Measurements from ENCODE around the gene PPP2R5C. TPM values are rescaled to one million over a fixed set of nuclear protein-coding genes. Genes with fewer than 3 reads are reported as not detected.

The PPP2R5C gene
- total and polyA plus RNA-seq, 2 of the 4 experiments (the other 2 are of a cell fraction): 65.9 to 78.7 TPM

DNA sequence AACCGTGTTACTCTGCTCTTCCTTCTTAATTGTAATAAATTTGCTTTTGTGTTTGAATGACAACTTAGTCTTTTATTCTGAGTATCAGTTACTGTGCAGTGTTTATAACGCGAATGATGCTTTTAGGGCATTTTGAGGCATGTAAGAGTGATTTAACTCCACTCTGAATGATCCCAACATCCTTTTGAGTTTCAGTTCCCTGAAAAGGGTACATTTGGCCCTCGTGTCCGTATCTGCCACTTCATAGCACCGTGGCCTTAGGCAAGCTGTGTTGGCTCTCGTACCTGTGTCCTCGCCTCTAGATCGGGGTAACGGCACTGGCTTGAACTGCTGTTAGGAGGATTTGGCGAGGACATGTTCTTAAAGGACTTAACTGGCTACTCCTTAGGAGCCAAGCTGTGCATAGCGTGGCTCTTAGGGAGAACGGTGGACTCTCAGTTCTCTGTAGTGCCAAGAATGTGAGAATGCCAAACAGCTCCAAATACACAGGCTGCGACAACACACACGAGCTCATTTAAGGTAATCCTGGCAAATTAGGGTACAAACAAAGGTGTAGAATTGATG is 92.0 kb downstream of the PPP2R5C start:
- no peak overlapping the region for H3K4me3 ChIP-seq (ENCODE audit: insufficient read depth, low read depth, low read length)
- H2BK15ac ChIP-seq (ENCODE audit: low read depth, low read length): no peak overlapping the region
- H4K8ac ChIP-seq (ENCODE audit: low read depth in 2 of 2, low read length in 2 of 2): no peak overlapping the region
- ChIA-PET POLR2A (ENCODE audit: unreplicated experiment) (no interaction called here), CTCF (interaction anchor here (0.7 kb wide), 1 partner anchor 9 kb away, joined by 3 read pairs; no protein-coding TSS in a partner anchor)
- H3K56ac ChIP-seq (ENCODE audit: extremely low read depth, insufficient read depth, low read length): no peak overlapping the region
- 0 out of 2 replicates have a peak overlapping the region, but pooled peaks have one; percentile 7 for H3K14ac ChIP-seq (replicated peaks; ENCODE audit: low read depth, low read length)
- H2BK120ac ChIP-seq (ENCODE audit: low read depth, low read length): no peak overlapping the region
- H3K9me3 ChIP-seq (ENCODE audit: control insufficient read depth, insufficient read depth, low read length): no peaks in the 10 kb centered on the region
- no peak overlapping the region for H4K91ac ChIP-seq (ENCODE audit: insufficient read depth, low read depth, low read length)
- TF ChIP-seq MAZ (IDR thresholded peaks at IDR 0.05; ENCODE audit: borderline replicate concordance, low read depth, low read length): no peak
- TF ChIP-seq RFX5 (IDR thresholded peaks at IDR 0.05; ENCODE audit: low read depth, low read length): no peak
- TF ChIP-seq MAFK (IDR thresholded peaks at IDR 0.05; ENCODE audit: low read depth, low read length): no peak
- TF ChIP-seq MXI1 (IDR thresholded peaks at IDR 0.05; ENCODE audit: borderline replicate concordance, low read depth, low read length): no peak
- no peak for TF ChIP-seq USF2 (IDR thresholded peaks at IDR 0.05; ENCODE audit: low read depth, low read length)
- H3K79me1 ChIP-seq (ENCODE audit: low read depth in 1 of 2, low read length in 2 of 2): peaks cover 52 to 78% of the 10 kb centered on the region in 2 experiments
- intact Hi-C loops (cut with micrococcal nuclease): no loop called here
- DNase-seq (no peak), ATAC-seq (ENCODE audit: low read depth) (no peak)
- no peak overlapping the region for H3K18ac ChIP-seq (ENCODE audit: low read depth, low read length)
- H2AK5ac ChIP-seq (ENCODE audit: low read depth, low read length): no peak overlapping the region
- peaks cover 3% of the 10 kb centered on the region for H3K4me1 ChIP-seq (ENCODE audit: control insufficient read depth, insufficient read depth, low read length)
- no peak overlapping the region; the same call in 1 of the 2 replicates for H3K23ac ChIP-seq (ENCODE audit: low read depth, low read length)
- no peak overlapping the region for H2BK20ac ChIP-seq (ENCODE audit: low read depth, low read length)
- peaks cover 59% of the 10 kb centered on the region for H4K20me1 ChIP-seq (ENCODE audit: insufficient read depth, low read length)
- no peak overlapping the region for H3K9ac ChIP-seq (ENCODE audit: low read depth, low read length)
- H3K27ac ChIP-seq (ENCODE audit: insufficient read depth, low read length): no peak overlapping the region
- no TSS peak for BruUV-seq (replicated peaks)
- H2AFZ ChIP-seq (replicated peaks; ENCODE audit: low read length, poor library complexity): no peak overlapping the region
- dilution Hi-C loops (cut with HindIII; ENCODE audit: low sequenced_read_pairs, unreplicated experiment): no loop called here
- H3K36me3 ChIP-seq (ENCODE audit: control insufficient read depth, insufficient read depth, low read length): peaks cover 3% of the 10 kb centered on the region
- WGBS, 2 experiments (ENCODE audit: extremely low coverage in 2 of 2, insufficient read length in 1 of 2): 100% methylated on average over 5 of the region's 15 CpGs; no CpG with 5 or more reads in 1 of the 2 experiments
- H3K4ac ChIP-seq (ENCODE audit: low read depth, low read length): no peak overlapping the region
- peaks cover 29% of the 10 kb centered on the region for H3K9me1 ChIP-seq (ENCODE audit: insufficient read depth, low read length)
- no peak overlapping the region for H4K5ac ChIP-seq (ENCODE audit: low read depth, low read length)
- H3K27me3 ChIP-seq (ENCODE audit: control insufficient read depth, insufficient read depth, low read length): no peaks in the 10 kb centered on the region
- H3K4me2 ChIP-seq (ENCODE audit: low read depth, low read length): no peak overlapping the region
- H2AK9ac ChIP-seq (replicated peaks; ENCODE audit: low read depth, low read length, poor library complexity): no peak overlapping the region
- no peak overlapping the region for H2BK5ac ChIP-seq (ENCODE audit: low read depth, low read length, poor library complexity, severe bottlenecking)
- in situ Hi-C loops (cut with MboI; ENCODE audit: low sequenced_read_pairs): no loop called here
